Eye (tissue), 1 donor: ENCODE results near the gene TOE1.
A peak's percentile ranks its signal among the peaks of the same experiment; 100 is the strongest.
"Not testable (repeated sequence)": the region's sequence is repeated elsewhere in the genome, so short reads cannot be mapped to it uniquely, and the experiment has no call there.

Source experiments
- DNase-seq: peaks from one replicate; pipeline ENCODE4 v3.0.0-alpha.2; 2015

TOE1 gene

GRCh38 chr1:45356186-45356585 lies 16.2 kb downstream of the TOE1 start:
- DNase-seq: no peak

- DNase-seq: peak; percentile 82
Measured at GRCh38 chr1:45359882-45360513, 20.0 kb downstream of the TOE1 start.

GRCh38 chr1:45360981-45361380 lies 21.0 kb downstream of the TOE1 start:
- peak; percentile 28 for DNase-seq

GRCh38 chr1:45364294-45364693 lies 24.3 kb downstream of the TOE1 start:
- no peak for DNase-seq

GRCh38 chr1:45365051-45365450 lies 25.1 kb downstream of the TOE1 start:
- no peak for DNase-seq

GRCh38 chr1:45370575-45370974 lies 30.6 kb downstream of the TOE1 start:
- no peak for DNase-seq

GRCh38 chr1:45373573-45373972 lies 33.6 kb downstream of the TOE1 start:
- DNase-seq: no peak

- peak; percentile 20 for DNase-seq
Measured at GRCh38 chr1:45375104-45376090, 35.4 kb downstream of the TOE1 start.

- DNase-seq: no peak
Measured at GRCh38 chr1:45378184-45378583, 38.2 kb downstream of the TOE1 start.

GRCh38 chr1:45379524-45379923 lies 39.6 kb downstream of the TOE1 start:
- no peak for DNase-seq

GRCh38 chr1:45380125-45380524 lies 40.2 kb downstream of the TOE1 start:
- DNase-seq: no peak

GRCh38 chr1:45380730-45381129 lies 40.8 kb downstream of the TOE1 start:
- no peak for DNase-seq

GRCh38 chr1:45381243-45381642 lies 41.3 kb downstream of the TOE1 start:
- DNase-seq: no peak

- DNase-seq: no peak
Measured at GRCh38 chr1:45383191-45383590, 43.2 kb downstream of the TOE1 start.

GRCh38 chr1:45384213-45384612 lies 44.2 kb downstream of the TOE1 start:
- DNase-seq: not testable (repeated sequence)

- DNase-seq: no peak
Measured at GRCh38 chr1:45385302-45385701, 45.3 kb downstream of the TOE1 start.

GRCh38 chr1:45386219-45386618 lies 46.2 kb downstream of the TOE1 start:
- DNase-seq: no peak
